Activated effector memory CD4-positive, alpha-beta T cell treated with Interleukin-2 at 50 U/mL for 16 hours (primary cell): ENCODE results near the gene TPT1.
"Not testable (repeated sequence)": the region's sequence is repeated elsewhere in the genome, so short reads cannot be mapped to it uniquely, and the experiment has no call there.

Source experiments
- DNase-seq: peaks from one replicate; pipeline ENCODE4 v3.0.0-alpha.2; 2020

Gene TPT1

GRCh38 chr13:45299194-45299593 is 41.8 kb downstream of the TPT1 start:
- no peak for DNase-seq

- not testable (repeated sequence) for DNase-seq
Observed at GRCh38 chr13:45298550-45298949, 42.4 kb downstream of the TPT1 start.

- no peak for DNase-seq
Observed at GRCh38 chr13:45298206-45298505, 42.8 kb downstream of the TPT1 start.

GRCh38 chr13:45297456-45298205 is 43.4 kb downstream of the TPT1 start:
- DNase-seq: no peak

- DNase-seq: no peak
Observed at GRCh38 chr13:45296259-45296658, 44.7 kb downstream of the TPT1 start.

GRCh38 chr13:45295536-45295935 is 45.4 kb downstream of the TPT1 start:
- no peak for DNase-seq

GRCh38 chr13:45292176-45292575 is 48.8 kb downstream of the TPT1 start:
- no peak for DNase-seq

DNA sequence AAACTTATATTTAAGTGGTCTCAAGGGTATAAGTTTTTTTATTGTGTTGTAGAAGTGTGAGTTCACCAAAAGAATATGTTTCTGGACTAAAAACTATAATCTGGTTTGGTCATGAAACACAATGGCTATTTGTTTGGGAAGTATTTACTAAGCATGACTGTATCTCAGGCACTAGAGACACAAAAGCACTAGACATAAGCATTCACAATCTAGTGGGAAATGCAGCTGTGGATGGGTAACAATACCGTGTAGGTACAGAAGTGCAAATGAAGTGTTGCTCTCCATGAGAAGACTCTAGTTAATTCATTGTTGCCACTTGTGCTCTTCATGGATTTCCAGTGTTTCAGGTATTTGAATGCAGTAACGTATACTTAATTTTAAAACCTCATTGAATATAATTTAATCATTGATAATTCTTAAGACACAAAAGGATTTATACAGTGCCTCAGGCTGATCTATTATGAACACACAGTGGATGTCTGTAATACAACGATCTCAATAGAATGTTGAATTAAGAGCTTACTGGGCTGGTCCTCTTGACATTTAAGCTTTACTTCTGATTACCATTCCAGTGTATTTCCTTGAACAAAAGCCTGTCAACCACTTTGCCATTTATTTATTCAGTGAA is 50.9 kb downstream of the TPT1 start:
- no peak for DNase-seq
